Breast epithelium (tissue), 3 donors: Measurements from ENCODE around the gene FRY.

ENCODE experiments used
- POLR2A ChIP-seq: fragments of 450-650 bp; IDR thresholded peaks from one replicate; pipeline ENCODE4 v1.6.1; 2016; ENCODE audit warnings: antibody characterized with exemption, mild to moderate bottlenecking, moderate library complexity
- POLR2AphosphoS5 ChIP-seq, 3 donors: sonication (generic); formaldehyde crosslinking; IDR thresholded peaks; one replicate each; pipeline ENCODE4 v1.6.1; 2017; ENCODE audit warnings: antibody characterized with exemption in 3 of 3
- TF ChIP-seq, protein P1 (sequence below), 3 donors: fragments of 450-650 bp; IDR thresholded peaks; one replicate each; pipeline ENCODE4 v1.5.1; 2016 to 2017; ENCODE audit warnings: antibody characterized with exemption in 3 of 3, mild to moderate bottlenecking in 3 of 3, moderate library complexity in 3 of 3

DNA sequence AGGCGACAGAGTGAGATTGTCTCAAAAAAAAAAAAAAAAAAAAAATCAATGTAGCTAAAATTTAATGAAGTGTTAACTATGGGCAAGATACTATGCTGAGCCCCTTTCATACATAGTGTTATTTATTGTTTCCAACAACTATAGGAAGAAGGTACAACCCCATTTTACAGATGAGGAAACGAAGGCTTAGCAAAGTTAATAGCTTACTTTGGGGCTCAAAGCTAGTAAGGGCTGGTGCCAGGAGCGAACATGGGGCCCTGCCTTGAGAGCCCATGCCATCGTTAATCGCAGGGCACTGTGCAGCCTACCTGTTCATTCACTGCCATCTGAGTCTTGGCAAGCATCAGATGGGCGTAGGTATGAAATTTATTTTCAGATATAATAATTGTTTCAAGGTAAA lies 1.9 kb upstream of the FRY start:
- TF ChIP-seq POLR2A = no peak
- TF ChIP-seq, protein P1, sequence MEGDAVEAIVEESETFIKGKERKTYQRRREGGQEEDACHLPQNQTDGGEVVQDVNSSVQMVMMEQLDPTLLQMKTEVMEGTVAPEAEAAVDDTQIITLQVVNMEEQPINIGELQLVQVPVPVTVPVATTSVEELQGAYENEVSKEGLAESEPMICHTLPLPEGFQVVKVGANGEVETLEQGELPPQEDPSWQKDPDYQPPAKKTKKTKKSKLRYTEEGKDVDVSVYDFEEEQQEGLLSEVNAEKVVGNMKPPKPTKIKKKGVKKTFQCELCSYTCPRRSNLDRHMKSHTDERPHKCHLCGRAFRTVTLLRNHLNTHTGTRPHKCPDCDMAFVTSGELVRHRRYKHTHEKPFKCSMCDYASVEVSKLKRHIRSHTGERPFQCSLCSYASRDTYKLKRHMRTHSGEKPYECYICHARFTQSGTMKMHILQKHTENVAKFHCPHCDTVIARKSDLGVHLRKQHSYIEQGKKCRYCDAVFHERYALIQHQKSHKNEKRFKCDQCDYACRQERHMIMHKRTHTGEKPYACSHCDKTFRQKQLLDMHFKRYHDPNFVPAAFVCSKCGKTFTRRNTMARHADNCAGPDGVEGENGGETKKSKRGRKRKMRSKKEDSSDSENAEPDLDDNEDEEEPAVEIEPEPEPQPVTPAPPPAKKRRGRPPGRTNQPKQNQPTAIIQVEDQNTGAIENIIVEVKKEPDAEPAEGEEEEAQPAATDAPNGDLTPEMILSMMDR (IDR thresholded peaks at IDR 0.05) = no peak
- no peak for TF ChIP-seq POLR2AphosphoS5 (IDR thresholded peaks at IDR 0.05)
